WTC11 (cell line): Measurements from ENCODE around the gene FAM89B. TPM values are rescaled to one million over a fixed set of nuclear protein-coding genes. Genes with fewer than 3 reads are reported as not detected.

Experiments
- ATAC-seq: fragments of 200-7000 bp; cut with Tn5 transposase; 2 replicates; pipeline ENCODE4 v1.10.0; 2021; ENCODE audit warnings: mild to moderate bottlenecking, moderate library complexity
- CTCF ChIA-PET: fragments of 300-600 bp; sonication (Branson Sonifier 250); formaldehyde crosslinking; loops from one replicate; lab custom pipeline; 2021; ENCODE audit warnings: antibody characterized with exemption; lab: Charles Lee
- POLR2A ChIA-PET: fragments of 350-600 bp; sonication (Branson Sonifier 250); formaldehyde crosslinking; loops from one replicate; lab custom pipeline; 2021; ENCODE audit warnings: antibody characterized with exemption; lab: Charles Lee
- DNase-seq: peaks from one replicate; pipeline ENCODE4 v3.0.0; 2021; ENCODE audit warnings: low spot score
- H3K27ac Mint-ChIP-seq: 2 replicates; pipeline ENCODE4 v1.8.0; 2021; ENCODE audit warnings: mixed read lengths
- H3K27me3 Mint-ChIP-seq: 2 replicates; pipeline ENCODE4 v1.8.0; 2021; ENCODE audit warnings: low read depth, mild to moderate bottlenecking, moderate library complexity, mixed read lengths
- H3K36me3 Mint-ChIP-seq: 2 replicates; pipeline ENCODE4 v1.8.0; 2021; ENCODE audit warnings: mixed read lengths
- H3K4me1 Mint-ChIP-seq: 2 replicates; pipeline ENCODE4 v1.8.0; 2022; ENCODE audit warnings: mixed read lengths
- H3K4me3 Mint-ChIP-seq: 2 replicates; pipeline ENCODE4 v1.8.0; 2021; ENCODE audit warnings: mild to moderate bottlenecking, moderate library complexity, mixed read lengths
- H3K9me3 Mint-ChIP-seq: 2 replicates; pipeline ENCODE4 v1.8.0; 2021; ENCODE audit warnings: mixed read lengths
- ATF2 ChIP-seq: sonication (generic); formaldehyde crosslinking; IDR thresholded peaks from 2 replicates; pipeline ENCODE4 v1.8.1; 2022; ENCODE audit warnings: low read depth, missing genetic modification reagents, borderline replicate concordance
- CREM ChIP-seq: sonication (generic); formaldehyde crosslinking; IDR thresholded peaks from 2 replicates; pipeline ENCODE4 v1.8.1; 2022; ENCODE audit warnings: mild to moderate bottlenecking, missing genetic modification reagents, moderate library complexity
- CTCF ChIP-seq: fragments of 200-600 bp; IDR thresholded peaks from 2 replicates; pipeline ENCODE4 v1.8.0; 2022; ENCODE audit warnings: antibody characterized with exemption
- ESRRA ChIP-seq: sonication (generic); formaldehyde crosslinking; IDR thresholded peaks from 2 replicates; pipeline ENCODE4 v1.8.1; 2022; ENCODE audit warnings: mild to moderate bottlenecking, missing genetic modification reagents, borderline replicate concordance
- ETV6 ChIP-seq: sonication (generic); formaldehyde crosslinking; IDR thresholded peaks from 2 replicates; pipeline ENCODE4 v1.8.1; 2022; ENCODE audit warnings: mild to moderate bottlenecking, missing genetic modification reagents
- GABPB1 ChIP-seq: sonication (generic); formaldehyde crosslinking; IDR thresholded peaks from 2 replicates; pipeline ENCODE4 v1.8.1; 2023; ENCODE audit warnings: mild to moderate bottlenecking, missing genetic modification reagents
- HMGXB4 ChIP-seq: sonication (generic); formaldehyde crosslinking; IDR thresholded peaks from 2 replicates; pipeline ENCODE4 v1.8.1; 2023; ENCODE audit warnings: mild to moderate bottlenecking, moderate library complexity, missing genetic modification reagents
- MXD4 ChIP-seq: fragments of 250-450 bp; sonication (Bioruptor Pico); IDR thresholded peaks from 2 replicates; pipeline ENCODE4 v1.8.0; 2021; ENCODE audit warnings: mild to moderate bottlenecking, moderate library complexity, borderline replicate concordance
- NR1H2 ChIP-seq: sonication (generic); formaldehyde crosslinking; IDR thresholded peaks from 2 replicates; pipeline ENCODE4 v1.9.0; 2021; ENCODE audit warnings: mild to moderate bottlenecking, moderate library complexity, missing genetic modification reagents
- SOX15 ChIP-seq: fragments of 250-450 bp; sonication (Bioruptor Pico); IDR thresholded peaks from 2 replicates; pipeline ENCODE4 v1.9.0; 2021; ENCODE audit warnings: mild to moderate bottlenecking
- TEAD1 ChIP-seq: sonication (generic); formaldehyde crosslinking; IDR thresholded peaks from 2 replicates; pipeline ENCODE4 v1.8.0; 2022; ENCODE audit warnings: mild to moderate bottlenecking, missing genetic modification reagents
- TP53 ChIP-seq: sonication (generic); formaldehyde crosslinking; IDR thresholded peaks from 2 replicates; pipeline ENCODE4 v1.8.1; 2023; ENCODE audit warnings: mild to moderate bottlenecking, missing genetic modification reagents
- ZNF219 ChIP-seq: sonication (generic); formaldehyde crosslinking; IDR thresholded peaks from 2 replicates; pipeline ENCODE4 v1.8.0; 2023; ENCODE audit warnings: missing genetic modification reagents, mild to moderate bottlenecking, borderline replicate concordance
- ZNF263 ChIP-seq: sonication (generic); formaldehyde crosslinking; IDR thresholded peaks from 2 replicates; pipeline ENCODE4 v1.8.1; 2022; ENCODE audit warnings: low read depth, mild to moderate bottlenecking, moderate library complexity, missing genetic modification reagents
- ZNF317 ChIP-seq: sonication (generic); formaldehyde crosslinking; IDR thresholded peaks from 2 replicates; pipeline ENCODE4 v1.8.1; 2023; ENCODE audit warnings: low read depth, mild to moderate bottlenecking, moderate library complexity, missing genetic modification reagents, borderline replicate concordance
- ZNF671 ChIP-seq: fragments of 250-450 bp; sonication (Bioruptor Pico); IDR thresholded peaks from 2 replicates; pipeline ENCODE4 v1.8.0; 2021; ENCODE audit warnings: mild to moderate bottlenecking
- total RNA-seq: library from RNA; stranded (reverse); gene quantifications from 3 replicates; pipeline ENCODE4 v1.2.3, GENCODE V29; 2021
- TF ChIP-seq, protein P1 (sequence below): fragments of 250-450 bp; sonication (Bioruptor Pico); conservative IDR thresholded peaks from 2 replicates; pipeline ENCODE4 v1.9.0; 2021; ENCODE audit warnings: mild to moderate bottlenecking
- TF ChIP-seq, protein P2 (sequence below): sonication (generic); formaldehyde crosslinking; IDR thresholded peaks from 2 replicates; pipeline ENCODE4 v1.8.0; 2022; ENCODE audit warnings: mild to moderate bottlenecking, missing genetic modification reagents
- TF ChIP-seq, protein P3 (sequence below): sonication (generic); formaldehyde crosslinking; IDR thresholded peaks from 2 replicates; pipeline ENCODE4 v1.8.1; 2022; ENCODE audit warnings: mild to moderate bottlenecking, missing genetic modification reagents, moderate library complexity, borderline replicate concordance
- TF ChIP-seq, protein P4 (sequence below): sonication (generic); formaldehyde crosslinking; IDR thresholded peaks from 2 replicates; pipeline ENCODE4 v1.8.0; 2023; ENCODE audit warnings: mild to moderate bottlenecking, missing genetic modification reagents

Gene FAM89B
- total RNA-seq, 1 experiment from 2014 or later, result 13.3 TPM

DNA sequence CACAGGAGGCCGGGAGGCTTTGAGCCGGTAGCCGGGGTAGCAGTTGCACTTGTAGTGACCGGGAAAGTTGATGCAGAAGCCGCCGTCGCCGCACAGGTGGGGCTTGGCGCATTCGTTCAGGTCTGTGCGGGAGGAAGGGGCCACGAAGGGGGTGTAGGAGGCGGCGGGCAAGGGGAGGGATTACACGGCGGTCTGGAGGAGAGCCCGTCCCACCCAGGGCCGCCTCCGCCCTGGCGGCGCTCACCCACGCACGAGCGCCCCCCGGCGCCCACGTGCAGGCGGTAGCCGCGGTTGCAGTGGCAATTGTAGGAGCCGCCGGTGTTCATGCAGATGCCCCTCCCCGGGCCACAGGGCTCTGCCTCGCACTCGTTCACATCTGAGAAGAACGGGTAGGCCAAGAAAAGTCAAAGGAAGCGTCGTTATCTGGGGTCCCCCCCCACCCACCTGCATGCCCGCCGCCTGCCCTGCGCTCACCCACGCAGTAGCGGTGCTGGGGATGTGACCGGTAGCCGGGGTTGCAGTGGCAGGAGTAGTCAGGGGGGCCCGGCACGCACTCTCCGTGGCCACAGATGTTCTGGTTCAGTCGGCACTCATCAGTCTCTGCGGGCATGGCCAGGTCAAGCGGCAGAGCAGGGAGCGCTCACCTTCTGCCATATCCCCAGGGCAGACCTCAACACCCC, 24.8 kb upstream of the FAM89B start:
- Mint-ChIP-seq H3K4me3 (peak overlapping the region; percentile 16; the same call in 1 of the 2 replicates), H3K27ac (no peak overlapping the region), H3K9me3 (no peaks in the 10 kb centered on the region), H3K27me3 (peaks cover 98% of the 10 kb centered on the region), H3K4me1 (peaks cover 29% of the 10 kb centered on the region), H3K36me3 (no peaks in the 10 kb centered on the region)
- peak; percentile 41; the same call in 1 of the 2 replicates for TF ChIP-seq CTCF
- no peak for TF ChIP-seq NR1H2 (CRISPR knock-in tag)
- ChIA-PET POLR2A (no interaction called here), CTCF (interaction anchor here (0.6 to 10.3 kb wide), 9 partner anchors 10 to 577 kb away, joined by 3 to 270 read pairs (median 7); partner anchors contain the start of genes FAM89B, LTBP3 and ZNRD2)
- DNase-seq, result peak; percentile 52
- no peak; the same call in 1 of the 2 replicates for ATAC-seq

GRCh38 chr11:65548395-65548794, 23.9 kb upstream of the FAM89B start:
- POLR2A ChIA-PET, result no interaction called here
- no peak for ATAC-seq
- H3K4me3 Mint-ChIP-seq, result no peak overlapping the region
- peaks cover 90% of the 10 kb centered on the region for H3K27me3 Mint-ChIP-seq
- no peaks in the 10 kb centered on the region for H3K9me3 Mint-ChIP-seq
- no peaks in the 10 kb centered on the region for H3K36me3 Mint-ChIP-seq
- H3K27ac Mint-ChIP-seq, result no peak overlapping the region
- DNase-seq, result no peak
- peaks cover 31% of the 10 kb centered on the region for H3K4me1 Mint-ChIP-seq
- CTCF ChIA-PET, result interaction anchor here (1.2 to 1.6 kb wide), 3 partner anchors 8 to 45 kb away, joined by 4 to 13 read pairs (median 8); no protein-coding TSS in a partner anchor
- TF ChIP-seq, protein P1, sequence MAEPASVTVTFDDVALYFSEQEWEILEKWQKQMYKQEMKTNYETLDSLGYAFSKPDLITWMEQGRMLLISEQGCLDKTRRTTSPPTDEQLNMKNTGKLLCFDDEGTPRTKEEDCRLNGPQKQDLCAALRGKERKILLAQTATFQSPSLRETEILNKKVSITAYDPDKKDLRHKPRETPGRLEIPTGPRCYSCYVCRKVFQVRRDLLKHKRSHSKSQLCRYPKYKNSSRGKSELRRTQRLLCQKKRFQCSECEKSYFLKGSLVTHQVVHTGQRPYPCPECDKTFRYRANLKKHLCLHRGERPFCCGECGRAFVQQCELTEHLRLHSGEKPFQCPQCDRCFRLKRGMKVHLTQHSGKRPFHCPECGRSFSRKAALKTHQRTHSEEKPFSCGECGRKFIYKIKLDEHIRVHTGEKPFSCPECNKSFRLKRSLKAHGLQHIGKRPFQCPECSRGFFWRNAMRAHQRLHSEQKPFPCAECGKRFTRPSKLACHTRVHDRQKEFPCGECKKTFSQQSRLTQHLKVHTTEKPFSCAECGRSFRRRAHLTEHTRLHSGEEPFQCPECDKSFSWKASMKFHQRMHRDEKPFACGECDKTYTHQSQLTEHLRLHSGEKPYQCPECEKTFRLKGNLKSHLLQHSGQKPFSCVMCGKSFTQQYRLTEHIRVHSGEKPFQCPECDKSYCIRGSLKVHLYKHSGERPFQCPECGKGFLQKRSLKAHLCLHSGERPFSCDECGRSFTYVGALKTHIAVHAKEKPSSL, result no peak
- no peak for TF ChIP-seq GABPB1 (CRISPR knock-in tag)
- TF ChIP-seq ETV6 (CRISPR knock-in tag), result no peak
- TF ChIP-seq, protein P2, sequence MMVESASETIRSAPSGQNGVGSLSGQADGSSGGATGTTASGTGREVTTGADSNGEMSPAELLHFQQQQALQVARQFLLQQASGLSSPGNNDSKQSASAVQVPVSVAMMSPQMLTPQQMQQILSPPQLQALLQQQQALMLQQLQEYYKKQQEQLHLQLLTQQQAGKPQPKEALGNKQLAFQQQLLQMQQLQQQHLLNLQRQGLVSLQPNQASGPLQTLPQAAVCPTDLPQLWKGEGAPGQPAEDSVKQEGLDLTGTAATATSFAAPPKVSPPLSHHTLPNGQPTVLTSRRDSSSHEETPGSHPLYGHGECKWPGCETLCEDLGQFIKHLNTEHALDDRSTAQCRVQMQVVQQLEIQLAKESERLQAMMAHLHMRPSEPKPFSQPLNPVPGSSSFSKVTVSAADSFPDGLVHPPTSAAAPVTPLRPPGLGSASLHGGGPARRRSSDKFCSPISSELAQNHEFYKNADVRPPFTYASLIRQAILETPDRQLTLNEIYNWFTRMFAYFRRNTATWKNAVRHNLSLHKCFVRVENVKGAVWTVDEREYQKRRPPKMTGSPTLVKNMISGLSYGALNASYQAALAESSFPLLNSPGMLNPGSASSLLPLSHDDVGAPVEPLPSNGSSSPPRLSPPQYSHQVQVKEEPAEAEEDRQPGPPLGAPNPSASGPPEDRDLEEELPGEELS (CRISPR knock-in tag), result no peak
- TF ChIP-seq TP53 (CRISPR knock-in tag), result no peak
- no peak for TF ChIP-seq HMGXB4 (CRISPR knock-in tag)
- no peak for TF ChIP-seq TEAD1 (CRISPR knock-in tag)
- no peak for TF ChIP-seq ZNF263 (CRISPR knock-in tag)
- TF ChIP-seq SOX15 (CRISPR knock-in tag), result no peak
- no peak for TF ChIP-seq ZNF671 (CRISPR knock-in tag)
- TF ChIP-seq MXD4 (CRISPR knock-in tag), result no peak
- no peak for TF ChIP-seq ZNF219 (CRISPR knock-in tag)
- TF ChIP-seq ZNF317, result no peak
- TF ChIP-seq, protein P3, sequence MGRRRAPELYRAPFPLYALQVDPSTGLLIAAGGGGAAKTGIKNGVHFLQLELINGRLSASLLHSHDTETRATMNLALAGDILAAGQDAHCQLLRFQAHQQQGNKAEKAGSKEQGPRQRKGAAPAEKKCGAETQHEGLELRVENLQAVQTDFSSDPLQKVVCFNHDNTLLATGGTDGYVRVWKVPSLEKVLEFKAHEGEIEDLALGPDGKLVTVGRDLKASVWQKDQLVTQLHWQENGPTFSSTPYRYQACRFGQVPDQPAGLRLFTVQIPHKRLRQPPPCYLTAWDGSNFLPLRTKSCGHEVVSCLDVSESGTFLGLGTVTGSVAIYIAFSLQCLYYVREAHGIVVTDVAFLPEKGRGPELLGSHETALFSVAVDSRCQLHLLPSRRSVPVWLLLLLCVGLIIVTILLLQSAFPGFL (CRISPR knock-in tag), result no peak
- TF ChIP-seq CREM (CRISPR knock-in tag), result no peak
- no peak for TF ChIP-seq ATF2 (CRISPR knock-in tag)
- TF ChIP-seq ESRRA (CRISPR knock-in tag), result no peak
- TF ChIP-seq, protein P4, sequence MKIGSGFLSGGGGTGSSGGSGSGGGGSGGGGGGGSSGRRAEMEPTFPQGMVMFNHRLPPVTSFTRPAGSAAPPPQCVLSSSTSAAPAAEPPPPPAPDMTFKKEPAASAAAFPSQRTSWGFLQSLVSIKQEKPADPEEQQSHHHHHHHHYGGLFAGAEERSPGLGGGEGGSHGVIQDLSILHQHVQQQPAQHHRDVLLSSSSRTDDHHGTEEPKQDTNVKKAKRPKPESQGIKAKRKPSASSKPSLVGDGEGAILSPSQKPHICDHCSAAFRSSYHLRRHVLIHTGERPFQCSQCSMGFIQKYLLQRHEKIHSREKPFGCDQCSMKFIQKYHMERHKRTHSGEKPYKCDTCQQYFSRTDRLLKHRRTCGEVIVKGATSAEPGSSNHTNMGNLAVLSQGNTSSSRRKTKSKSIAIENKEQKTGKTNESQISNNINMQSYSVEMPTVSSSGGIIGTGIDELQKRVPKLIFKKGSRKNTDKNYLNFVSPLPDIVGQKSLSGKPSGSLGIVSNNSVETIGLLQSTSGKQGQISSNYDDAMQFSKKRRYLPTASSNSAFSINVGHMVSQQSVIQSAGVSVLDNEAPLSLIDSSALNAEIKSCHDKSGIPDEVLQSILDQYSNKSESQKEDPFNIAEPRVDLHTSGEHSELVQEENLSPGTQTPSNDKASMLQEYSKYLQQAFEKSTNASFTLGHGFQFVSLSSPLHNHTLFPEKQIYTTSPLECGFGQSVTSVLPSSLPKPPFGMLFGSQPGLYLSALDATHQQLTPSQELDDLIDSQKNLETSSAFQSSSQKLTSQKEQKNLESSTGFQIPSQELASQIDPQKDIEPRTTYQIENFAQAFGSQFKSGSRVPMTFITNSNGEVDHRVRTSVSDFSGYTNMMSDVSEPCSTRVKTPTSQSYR (CRISPR knock-in tag), result no peak
